Upper lobe of left lung (tissue), 6 donors: ENCODE data around the gene ARHGEF2. TPM values are rescaled to one million over a fixed set of nuclear protein-coding genes. Genes with fewer than 3 reads are reported as not detected.

Experiments
- ATAC-seq, 2 donors: fragments of 200-7000 bp; cut with Tn5 transposase; one replicate each; pipeline ENCODE4 v1.9.1; 2022; ENCODE audit warnings: mild to moderate bottlenecking in 2 of 2, moderate library complexity in 2 of 2; ENCODE audit not compliant: low FRiP score in 2 of 2
- DNase-seq, 2 donors: peaks; one replicate each; pipeline ENCODE4 v3.0.0-alpha.2; 2019 to 2020
- H3K27ac ChIP-seq, 4 donors: fragments of 200-600 bp; sonication (generic); one replicate each; pipeline ENCODE4 v1.5.1; 2016 to 2019
- H3K27me3 ChIP-seq, 4 donors: fragments of 200-600 bp; sonication (generic); one replicate each; pipeline ENCODE4 v1.5.1; 2017 to 2019
- H3K36me3 ChIP-seq, 4 donors: fragments of 200-600 bp; sonication (generic); one replicate each; pipeline ENCODE4 v1.5.1; 2016 to 2019
- H3K4me1 ChIP-seq, 4 donors: fragments of 200-600 bp; sonication (generic); one replicate each; pipeline ENCODE4 v1.5.1; 2018 to 2019
- H3K4me3 ChIP-seq, 4 donors: fragments of 200-600 bp; sonication (generic); one replicate each; pipeline ENCODE4 v1.5.1; 2017 to 2019; ENCODE audit warnings: mild to moderate bottlenecking in 2 of 4, moderate library complexity in 1 of 4
- H3K9me3 ChIP-seq, 4 donors: fragments of 200-600 bp; sonication (generic); one replicate each; pipeline ENCODE4 v1.5.1; 2018 to 2019
- EP300 ChIP-seq, 4 donors: sonication (generic); formaldehyde crosslinking; IDR thresholded peaks; one replicate each; pipeline ENCODE4 v1.5.1; 2017; ENCODE audit warnings: antibody characterized with exemption in 4 of 4, control low read depth in 2 of 4
- POLR2A ChIP-seq, 4 donors: fragments of 450-650 bp; IDR thresholded peaks; one replicate each; pipeline ENCODE4 v1.5.1; 2016 to 2017; ENCODE audit warnings: antibody characterized with exemption in 4 of 4, mild to moderate bottlenecking in 2 of 4
- POLR2AphosphoS5 ChIP-seq, 2 donors: sonication (generic); formaldehyde crosslinking; IDR thresholded peaks; one replicate each; pipeline ENCODE4 v1.5.1; 2017; ENCODE audit warnings: antibody characterized with exemption in 2 of 2
- WGBS, 2 donors: methylation state at CpG; one replicate each; pipeline ENCODE4 v1.1.5; 2017 to 2018; 5-methylcytosine and 5-hydroxymethylcytosine counted together
- total RNA-seq, 6 donors: library from RNA; depleted of rRNA in 4 of 6; stranded (reverse); fragments of >200 nt in 4 of 6; gene quantifications; one replicate each; pipeline versions ENCODE4 v1.1.0 to v1.2.1, GENCODE V29; 2016 to 2021
- TF ChIP-seq, protein P1 (sequence below), 6 experiments: fragments of 450-650 bp in 4 of 6; fragments of 200-600 bp in 2 of 6; sonication (generic) in 2 of 6; IDR thresholded peaks; one replicate each; pipeline ENCODE4 v1.5.1; 2016 to 2019; ENCODE audit warnings: antibody characterized with exemption in 6 of 6
- donor health status: DM: no; HTN: no; CAD: no; lungs with moderate emphysema.
- donor health status: DM: no; HTN: yes; CAD: no; lungs with severe emphysema.

The ARHGEF2 gene
- total RNA-seq, 6 donors from 2014 or later = 198 to 969 (median 229) TPM

- peaks cover 31 to 37% (median 35%) of the 10 kb centered on the region in 4 donors for H3K4me1 ChIP-seq
- no peak overlapping the region for H3K4me3 ChIP-seq
- no peaks in the 10 kb centered on the region for H3K9me3 ChIP-seq
- TF ChIP-seq POLR2A (IDR thresholded peaks at IDR 0.05) (no peak), POLR2AphosphoS5 (IDR thresholded peaks at IDR 0.05) (no peak)
- TF ChIP-seq, protein P1, sequence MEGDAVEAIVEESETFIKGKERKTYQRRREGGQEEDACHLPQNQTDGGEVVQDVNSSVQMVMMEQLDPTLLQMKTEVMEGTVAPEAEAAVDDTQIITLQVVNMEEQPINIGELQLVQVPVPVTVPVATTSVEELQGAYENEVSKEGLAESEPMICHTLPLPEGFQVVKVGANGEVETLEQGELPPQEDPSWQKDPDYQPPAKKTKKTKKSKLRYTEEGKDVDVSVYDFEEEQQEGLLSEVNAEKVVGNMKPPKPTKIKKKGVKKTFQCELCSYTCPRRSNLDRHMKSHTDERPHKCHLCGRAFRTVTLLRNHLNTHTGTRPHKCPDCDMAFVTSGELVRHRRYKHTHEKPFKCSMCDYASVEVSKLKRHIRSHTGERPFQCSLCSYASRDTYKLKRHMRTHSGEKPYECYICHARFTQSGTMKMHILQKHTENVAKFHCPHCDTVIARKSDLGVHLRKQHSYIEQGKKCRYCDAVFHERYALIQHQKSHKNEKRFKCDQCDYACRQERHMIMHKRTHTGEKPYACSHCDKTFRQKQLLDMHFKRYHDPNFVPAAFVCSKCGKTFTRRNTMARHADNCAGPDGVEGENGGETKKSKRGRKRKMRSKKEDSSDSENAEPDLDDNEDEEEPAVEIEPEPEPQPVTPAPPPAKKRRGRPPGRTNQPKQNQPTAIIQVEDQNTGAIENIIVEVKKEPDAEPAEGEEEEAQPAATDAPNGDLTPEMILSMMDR (IDR thresholded peaks at IDR 0.05) = no peak
- H3K27me3 ChIP-seq = no peaks in the 10 kb centered on the region
- H3K27ac ChIP-seq = peak overlapping the region in 1 of 4 donors; percentile 24
- ATAC-seq = no peak
- 89 to 96% methylated on average over 6 to 8 of the region's 8 CpGs for WGBS, 2 donors
- H3K36me3 ChIP-seq = peaks cover 57 to 72% (median 63%) of the 10 kb centered on the region in 4 donors
- no peak for DNase-seq
Observed at GRCh38 chr1:155947741-155948140, 30.6 kb downstream of the ARHGEF2 start.

DNA sequence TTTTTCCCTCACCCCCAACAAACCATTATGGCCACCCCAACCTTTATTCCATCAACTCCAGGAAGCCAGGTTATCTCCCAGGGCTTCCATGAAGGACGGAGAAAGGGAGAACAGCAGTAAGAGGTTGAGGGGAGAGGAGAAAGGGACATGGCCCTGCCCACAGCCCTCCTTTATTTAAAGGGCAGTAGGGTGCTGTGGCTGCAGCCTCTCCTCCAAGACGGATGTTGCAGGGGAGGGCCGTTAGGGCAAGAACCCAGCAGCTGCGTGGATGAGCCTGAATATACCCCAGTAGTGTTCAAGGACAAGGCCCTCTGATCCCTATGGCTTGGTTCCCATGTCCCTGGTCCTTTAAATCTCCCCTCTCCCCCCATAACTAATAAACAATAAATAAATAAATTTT, 31.1 kb downstream of the ARHGEF2 start:
- Histone ChIP-seq H3K9me3 (no peaks in the 10 kb centered on the region), H3K36me3 (peaks cover 52 to 67% (median 58%) of the 10 kb centered on the region in 4 donors), H3K27me3 (no peaks in the 10 kb centered on the region), H3K4me3 (no peak overlapping the region), H3K4me1 (peaks cover 35 to 42% (median 39%) of the 10 kb centered on the region in 4 donors), H3K27ac (peak overlapping the region in 2 of 4 donors; percentile 22 to 24)
- WGBS, 2 donors = 79 to 84% methylated on average over 4 of the region's 4 CpGs
- no peak for ATAC-seq
- TF ChIP-seq, protein P1 (IDR thresholded peaks at IDR 0.05) = no peak
- no peak for TF ChIP-seq EP300 (IDR thresholded peaks at IDR 0.05)
- no peak for TF ChIP-seq POLR2AphosphoS5 (IDR thresholded peaks at IDR 0.05)
- TF ChIP-seq POLR2A (IDR thresholded peaks at IDR 0.05) = no peak
- DNase-seq = no peak

- peaks cover 41 to 47% (median 45%) of the 10 kb centered on the region in 4 donors for H3K4me1 ChIP-seq
- H3K9me3 ChIP-seq = no peaks in the 10 kb centered on the region
- H3K27me3 ChIP-seq = no peaks in the 10 kb centered on the region
- peak overlapping the region; percentile 17 to 63 (median 34) for H3K27ac ChIP-seq
- TF ChIP-seq POLR2A (IDR thresholded peaks at IDR 0.05) (no peak), EP300 (IDR thresholded peaks at IDR 0.05) (no peak), POLR2AphosphoS5 (IDR thresholded peaks at IDR 0.05) (no peak)
- TF ChIP-seq, protein P1 (IDR thresholded peaks at IDR 0.05) = no peak
- DNase-seq (no peak), ATAC-seq (no peak)
- peaks cover 47 to 61% (median 52%) of the 10 kb centered on the region in 4 donors for H3K36me3 ChIP-seq
- no peak overlapping the region for H3K4me3 ChIP-seq
- 70 to 73% methylated on average over 8 of the region's 8 CpGs for WGBS, 2 donors
Observed at GRCh38 chr1:155946633-155947219, 31.6 kb downstream of the ARHGEF2 start.

GRCh38 chr1:155944444-155944799, 33.9 kb downstream of the ARHGEF2 start:
- Histone ChIP-seq H3K36me3 (peaks cover 24 to 38% (median 29%) of the 10 kb centered on the region in 4 donors), H3K27ac (peak overlapping the region in 3 of 4 donors; percentile 17 to 63 (median 35)), H3K4me3 (no peak overlapping the region), H3K27me3 (no peaks in the 10 kb centered on the region), H3K4me1 (peaks cover 63 to 69% (median 67%) of the 10 kb centered on the region in 4 donors), H3K9me3 (no peaks in the 10 kb centered on the region)
- ATAC-seq (no peak), DNase-seq (no peak)
- TF ChIP-seq, protein P1 (IDR thresholded peaks at IDR 0.05) = no peak
- no peak for TF ChIP-seq EP300 (IDR thresholded peaks at IDR 0.05)
- no peak for TF ChIP-seq POLR2A (IDR thresholded peaks at IDR 0.05)
- TF ChIP-seq POLR2AphosphoS5 (IDR thresholded peaks at IDR 0.05) = no peak
- WGBS, 2 donors = 29 to 49% methylated on average over 3 to 6 of the region's 6 CpGs
